HCT116 (cell line): ENCODE measurements around the gene CDC6. TPM values are rescaled to one million over a fixed set of nuclear protein-coding genes. Genes with fewer than 3 reads are reported as not detected.

Experiments
- ATAC-seq: fragments of 200-7000 bp; cut with Tn5 transposase; 2 replicates; pipeline ENCODE4 v1.9.1; 2020; ENCODE audit warnings: mild to moderate bottlenecking, moderate library complexity
- BruUV-seq: library from RNA; stranded (reverse); fragments of 400-500 nt; replicated peaks from 2 replicates; lab custom pipeline; 2021; lab: Mats Ljungman, UMichigan
- CTCF ChIA-PET: fragments of 300-600 bp; sonication (Branson Sonifier 250); formaldehyde crosslinking; loops from one replicate; lab custom pipeline; 2021; ENCODE audit warnings: antibody characterized with exemption; lab: Charles Lee
- POLR2A ChIA-PET: fragments of 300-600, 350-600 bp; sonication (Branson Sonifier 250); formaldehyde crosslinking; loops from one replicate; lab custom pipeline; 2021; ENCODE audit warnings: antibody characterized with exemption; lab: Charles Lee
- RAD21 ChIA-PET, 2 experiments: fragments of 300-600 bp; sonication (Branson Sonifier 250); formaldehyde crosslinking; loops; one replicate each; lab custom pipeline; 2023; ENCODE audit warnings: low total read pairs in 2 of 2; ENCODE audit not compliant: uncharacterized antibody in 2 of 2, unreplicated experiment in 2 of 2, low non-redundant PET in 1 of 2; lab: Charles Lee
- DNase-seq: peaks from one replicate; pipeline ENCODE4 v3.0.0-alpha.2; 2010; ENCODE audit warnings: low read depth, low spot score
- H2AFZ ChIP-seq: fragments of 200-600 bp; shearing (Covaris generic), sonication (generic); 2 replicates; pipeline ENCODE4 v1.6.1; 2017; ENCODE audit warnings: low read depth, mixed run types, mixed read lengths, antibody characterized with exemption, low read length; ENCODE audit not compliant: poor library complexity, severe bottlenecking
- H3K27ac ChIP-seq: 2 replicates; pipeline ENCODE4 v1.5.1; 2012; ENCODE audit warnings: low read depth, low read length
- H3K27me3 ChIP-seq: fragments of 200-600 bp; sonication (generic); 2 replicates; pipeline ENCODE4 v1.6.1; 2016; ENCODE audit warnings: mixed run types, low read length, mixed read lengths; ENCODE audit not compliant: insufficient read depth
- H3K36me3 ChIP-seq, 2 experiments: fragments of 200-500 bp in 1 of 2; fragments of 200-600 bp in 1 of 2; sonication (Bioruptor generic) in 1 of 2; sonication (generic) in 1 of 2; 2 replicates each; pipeline versions ENCODE4 v1.5.1 to v1.6.1; 2014 to 2016; ENCODE audit warnings: low read length in 2 of 2, inconsistent platforms in 1 of 2, mixed read lengths in 1 of 2, mixed run types in 1 of 2; ENCODE audit not compliant: insufficient read depth in 2 of 2, control insufficient read depth in 1 of 2
- H3K4me1 ChIP-seq, 2 experiments: fragments of 200-600 bp in 1 of 2; sonication (generic) in 1 of 2; 2 replicates each; pipeline versions ENCODE4 v1.5.1 to v1.6.1; 2012 to 2017; ENCODE audit warnings: low read length in 2 of 2, inconsistent platforms in 1 of 2, mild to moderate bottlenecking in 1 of 2, mixed read lengths in 1 of 2, mixed run types in 1 of 2, moderate library complexity in 1 of 2; ENCODE audit not compliant: insufficient read depth in 2 of 2, control insufficient read depth in 1 of 2
- H3K4me2 ChIP-seq: fragments of 200-600 bp; sonication (generic); 2 replicates; pipeline ENCODE4 v1.6.1; 2017; ENCODE audit warnings: mixed run types, low read length, mixed read lengths
- H3K4me3 ChIP-seq, 2 experiments: fragments of 200-600 bp in 1 of 2; sonication (generic) in 1 of 2; replicated peaks in 1 of 2; 2 replicates each; pipeline ENCODE4 v1.5.1; 2011 to 2016; ENCODE audit warnings: low read length in 2 of 2, control low read depth in 1 of 2, low read depth in 1 of 2, mild to moderate bottlenecking in 1 of 2, mixed read lengths in 1 of 2, mixed run types in 1 of 2
- H3K79me2 ChIP-seq: fragments of 200-600 bp; sonication (generic); 2 replicates; pipeline ENCODE4 v1.6.1; 2017; ENCODE audit warnings: mild to moderate bottlenecking, mixed run types, low read length, moderate library complexity, mixed read lengths; ENCODE audit not compliant: insufficient read depth
- H3K9ac ChIP-seq: fragments of 200-600 bp; sonication (generic); 2 replicates; pipeline ENCODE4 v1.6.1; 2016; ENCODE audit warnings: low read length, mixed read lengths
- H3K9me2 ChIP-seq: fragments of 200-600 bp; sonication (generic), shearing (Covaris generic); 2 replicates; pipeline ENCODE4 v1.6.1; 2017; ENCODE audit warnings: mixed run types, mild to moderate bottlenecking, moderate library complexity; ENCODE audit not compliant: insufficient read depth
- H3K9me3 ChIP-seq, 2 experiments: fragments of 200-500 bp in 1 of 2; fragments of 200-600 bp in 1 of 2; sonication (Bioruptor generic) in 1 of 2; sonication (generic) in 1 of 2; 2 replicates each; pipeline ENCODE4 v1.6.1; 2014 to 2017; ENCODE audit warnings: low read length in 2 of 2, mixed read lengths in 2 of 2, inconsistent platforms in 1 of 2, low read depth in 1 of 2, mild to moderate bottlenecking in 1 of 2, mixed run types in 1 of 2, moderate library complexity in 1 of 2; ENCODE audit not compliant: control insufficient read depth in 1 of 2, insufficient read depth in 1 of 2
- H4K20me1 ChIP-seq: fragments of 200-600 bp; sonication (generic), shearing (Covaris generic); 2 replicates; pipeline ENCODE4 v1.6.1; 2017; ENCODE audit warnings: mixed run types, mild to moderate bottlenecking, moderate library complexity; ENCODE audit not compliant: insufficient read depth
- ATF3 ChIP-seq: IDR thresholded peaks from 2 replicates; pipeline ENCODE4 v1.6.1; 2012
- EGR1 ChIP-seq: IDR thresholded peaks from 2 replicates; pipeline ENCODE4 v1.6.1; 2012; ENCODE audit warnings: low read depth
- FOSL1 ChIP-seq: IDR thresholded peaks from 2 replicates; pipeline ENCODE4 v1.6.1; 2012; ENCODE audit warnings: low read depth
- POLR2A ChIP-seq: IDR thresholded peaks from 2 replicates; pipeline ENCODE4 v1.7.0; 2011; ENCODE audit warnings: borderline replicate concordance; ENCODE audit not compliant: insufficient read depth, insufficient read length; ENCODE audit errors: extremely low read depth
- POLR2AphosphoS5 ChIP-seq: IDR thresholded peaks from 2 replicates; pipeline ENCODE4 v1.6.1; 2011; ENCODE audit warnings: mild to moderate bottlenecking, low read depth, low read length, moderate library complexity
- RAD21 ChIP-seq: IDR thresholded peaks from 2 replicates; pipeline ENCODE4 v1.6.1; 2012; ENCODE audit warnings: low read depth, mild to moderate bottlenecking
- SIN3A ChIP-seq: IDR thresholded peaks from 2 replicates; pipeline ENCODE4 v1.6.1; 2012; ENCODE audit warnings: low read depth
- SRF ChIP-seq: IDR thresholded peaks from 2 replicates; pipeline ENCODE4 v1.6.1; 2012; ENCODE audit warnings: low read depth
- TCF7L2 ChIP-seq: IDR thresholded peaks from 2 replicates; pipeline ENCODE4 v1.7.0; 2011; ENCODE audit warnings: borderline replicate concordance, inconsistent platforms; ENCODE audit not compliant: insufficient read depth, insufficient read length; ENCODE audit errors: extremely low read depth
- YY1 ChIP-seq: IDR thresholded peaks from 2 replicates; pipeline ENCODE4 v1.6.1; 2011; ENCODE audit warnings: low read length, low read depth, moderate library complexity, mild to moderate bottlenecking; ENCODE audit not compliant: insufficient replicate concordance; ENCODE audit errors: extremely low read depth
- ZBTB33 ChIP-seq: IDR thresholded peaks from 2 replicates; pipeline ENCODE4 v1.6.1; 2011; ENCODE audit warnings: mild to moderate bottlenecking, low read length, moderate library complexity; ENCODE audit not compliant: insufficient replicate concordance; ENCODE audit errors: extremely low read depth
- ZFX ChIP-seq: fragments of 450-650 bp; IDR thresholded peaks from 2 replicates; pipeline ENCODE4 v1.6.1; 2017
- ZNF274 ChIP-seq: fragments of 200-500 bp; sonication (Bioruptor generic); IDR thresholded peaks from 2 replicates; pipeline ENCODE4 v1.6.1; 2014; ENCODE audit warnings: mild to moderate bottlenecking, low read depth, low read length, inconsistent platforms
- intact Hi-C: fragments of 100-400 bp; cut with micrococcal nuclease; formaldehyde crosslinking; loops from 2 replicates; pipeline ENCODE4 v1.10.0; 2022
- total RNA-seq: library from RNA; stranded (reverse); gene quantifications from one replicate; pipeline ENCODE4 v1.2.1, GENCODE V29; 2021; ENCODE audit not compliant: unreplicated experiment
- TF ChIP-seq, protein P1 (sequence below): IDR thresholded peaks from 2 replicates; pipeline ENCODE4 v1.6.1; 2012; ENCODE audit warnings: low read depth
- TF ChIP-seq, protein P2 (sequence below): IDR thresholded peaks from 2 replicates; pipeline ENCODE4 v1.6.1; 2012

CDC6 gene
- total RNA-seq, 1 experiment from 2014 or later, result 117 TPM

GRCh38 chr17:40346765-40347158 lies 59.1 kb downstream of the CDC6 start:
- Histone ChIP-seq H3K4me3 (no peak overlapping the region), H4K20me1 (no peaks in the 10 kb centered on the region), H3K27me3 (no peaks in the 10 kb centered on the region), H3K9me3 (no peaks in the 10 kb centered on the region), H3K9me2 (no peaks in the 10 kb centered on the region), H2AFZ (no peak overlapping the region), H3K27ac (no peak overlapping the region), H3K79me2 (peaks cover 58% of the 10 kb centered on the region; the same call in 1 of the 2 replicates), H3K36me3 (peaks cover 0 to 6% of the 10 kb centered on the region in 2 experiments; a peak in 3 of 4 replicates), H3K4me1 (peaks cover 16 to 44% of the 10 kb centered on the region in 2 experiments), H3K9ac (no peak overlapping the region), H3K4me2 (no peak overlapping the region)
- BruUV-seq, result no TSS peak
- ATAC-seq (no peak), DNase-seq (no peak)
- RAD21 ChIA-PET, result no interaction called here
- TF ChIP-seq YY1 (no peak), TCF7L2 (no peak), ZFX (no peak), POLR2A (no peak), ZBTB33 (no peak), RAD21 (no peak), SRF (no peak), SIN3A (no peak), EGR1 (no peak), ATF3 (no peak), FOSL1 (no peak), POLR2AphosphoS5 (no peak), ZNF274 (no peak)
- TF ChIP-seq, protein P1, sequence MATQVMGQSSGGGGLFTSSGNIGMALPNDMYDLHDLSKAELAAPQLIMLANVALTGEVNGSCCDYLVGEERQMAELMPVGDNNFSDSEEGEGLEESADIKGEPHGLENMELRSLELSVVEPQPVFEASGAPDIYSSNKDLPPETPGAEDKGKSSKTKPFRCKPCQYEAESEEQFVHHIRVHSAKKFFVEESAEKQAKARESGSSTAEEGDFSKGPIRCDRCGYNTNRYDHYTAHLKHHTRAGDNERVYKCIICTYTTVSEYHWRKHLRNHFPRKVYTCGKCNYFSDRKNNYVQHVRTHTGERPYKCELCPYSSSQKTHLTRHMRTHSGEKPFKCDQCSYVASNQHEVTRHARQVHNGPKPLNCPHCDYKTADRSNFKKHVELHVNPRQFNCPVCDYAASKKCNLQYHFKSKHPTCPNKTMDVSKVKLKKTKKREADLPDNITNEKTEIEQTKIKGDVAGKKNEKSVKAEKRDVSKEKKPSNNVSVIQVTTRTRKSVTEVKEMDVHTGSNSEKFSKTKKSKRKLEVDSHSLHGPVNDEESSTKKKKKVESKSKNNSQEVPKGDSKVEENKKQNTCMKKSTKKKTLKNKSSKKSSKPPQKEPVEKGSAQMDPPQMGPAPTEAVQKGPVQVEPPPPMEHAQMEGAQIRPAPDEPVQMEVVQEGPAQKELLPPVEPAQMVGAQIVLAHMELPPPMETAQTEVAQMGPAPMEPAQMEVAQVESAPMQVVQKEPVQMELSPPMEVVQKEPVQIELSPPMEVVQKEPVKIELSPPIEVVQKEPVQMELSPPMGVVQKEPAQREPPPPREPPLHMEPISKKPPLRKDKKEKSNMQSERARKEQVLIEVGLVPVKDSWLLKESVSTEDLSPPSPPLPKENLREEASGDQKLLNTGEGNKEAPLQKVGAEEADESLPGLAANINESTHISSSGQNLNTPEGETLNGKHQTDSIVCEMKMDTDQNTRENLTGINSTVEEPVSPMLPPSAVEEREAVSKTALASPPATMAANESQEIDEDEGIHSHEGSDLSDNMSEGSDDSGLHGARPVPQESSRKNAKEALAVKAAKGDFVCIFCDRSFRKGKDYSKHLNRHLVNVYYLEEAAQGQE, result no peak
- TF ChIP-seq, protein P2, sequence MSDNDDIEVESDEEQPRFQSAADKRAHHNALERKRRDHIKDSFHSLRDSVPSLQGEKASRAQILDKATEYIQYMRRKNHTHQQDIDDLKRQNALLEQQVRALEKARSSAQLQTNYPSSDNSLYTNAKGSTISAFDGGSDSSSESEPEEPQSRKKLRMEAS, result no peak
- POLR2A ChIA-PET, result no interaction called here
- CTCF ChIA-PET, result no interaction called here
- intact Hi-C loops, result no loop called here
